GM18498 (cell line): ENCODE data around the gene MRPL12.

ENCODE experiments used
- ATAC-seq: cut with Tn5 transposase; IDR thresholded peaks from one replicate; pipeline ENCODE4 v1.9.1; 2021; ENCODE audit warnings: mild to moderate bottlenecking, moderate library complexity; ENCODE audit not compliant: unreplicated experiment

Gene MRPL12

DNA sequence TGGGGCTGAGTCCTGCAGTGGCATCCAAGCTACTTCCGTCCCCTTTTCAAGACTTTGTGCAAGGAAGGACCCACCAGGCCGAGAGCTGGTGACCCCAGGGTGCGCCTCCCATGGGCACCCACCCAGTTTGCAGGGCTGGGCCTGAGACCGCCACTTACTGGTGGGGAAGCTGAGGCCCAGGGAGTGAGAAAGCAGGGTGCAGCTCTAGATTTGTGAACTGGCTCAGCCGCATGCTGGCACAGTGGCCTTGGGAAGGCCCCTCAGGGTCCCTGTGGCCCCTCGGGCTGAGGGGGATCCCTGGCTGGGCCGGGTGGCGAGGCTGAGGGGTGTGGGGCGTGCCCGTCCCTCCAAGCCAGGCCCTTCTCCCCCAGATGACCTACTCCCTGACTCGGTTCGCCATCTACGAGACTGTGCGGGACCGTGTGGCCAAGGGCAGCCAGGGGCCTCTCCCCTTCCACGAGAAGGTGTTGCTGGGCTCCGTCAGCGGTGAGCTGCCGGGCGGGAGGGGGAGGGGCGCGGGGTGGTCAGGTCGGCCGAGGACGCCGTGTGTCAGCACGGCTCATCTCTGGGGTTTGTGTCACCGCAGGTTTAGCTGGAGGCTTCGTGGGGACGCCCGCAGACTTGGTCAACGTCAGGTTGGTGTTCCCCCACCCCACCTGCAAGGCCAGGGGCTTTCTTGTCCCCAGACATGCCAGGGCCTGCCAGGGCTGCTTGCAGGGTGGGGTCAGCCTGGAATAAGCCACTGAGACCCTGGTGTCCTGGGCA, 12.1 kb downstream of the MRPL12 start:
- no peak for ATAC-seq

DNA sequence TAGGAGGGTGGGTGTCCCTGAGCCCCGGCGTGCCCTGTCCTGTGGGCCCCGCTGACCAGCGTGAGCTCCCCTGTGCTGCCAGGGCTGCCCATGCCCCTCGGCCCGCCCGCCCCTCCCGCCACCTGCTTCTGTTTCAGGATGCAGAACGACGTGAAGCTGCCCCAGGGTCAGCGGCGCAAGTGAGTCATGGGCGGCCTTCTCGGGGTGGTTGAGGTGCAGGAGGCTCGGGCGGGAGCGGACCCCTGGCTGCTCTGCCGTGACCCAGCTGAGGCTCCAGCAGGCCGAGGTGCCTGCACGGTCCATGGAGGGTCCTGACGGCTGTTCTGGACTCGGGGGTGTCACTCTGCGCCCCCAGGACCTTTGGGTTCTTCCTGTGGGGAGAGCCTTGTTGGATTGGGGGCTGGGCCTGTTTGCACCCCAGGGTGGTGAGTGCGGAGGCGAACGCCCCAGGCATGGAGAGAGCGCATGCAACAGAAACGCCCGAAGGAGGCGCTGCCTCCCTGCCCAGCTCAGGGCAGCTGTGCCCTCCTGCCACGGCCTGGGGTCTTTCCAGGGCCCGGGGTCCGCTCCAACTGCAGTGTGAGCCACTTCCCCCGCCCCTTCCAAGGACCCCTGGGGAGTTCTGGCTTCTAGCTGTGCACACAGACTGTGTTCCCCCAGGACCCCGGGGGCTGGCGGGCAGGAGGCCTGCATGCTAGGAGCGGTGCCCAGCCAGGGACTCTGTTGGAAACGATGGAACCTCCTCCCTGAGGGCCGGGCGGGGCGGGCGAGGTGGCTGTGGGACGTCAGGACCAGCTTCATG, 12.9 kb downstream of the MRPL12 start:
- ATAC-seq: no peak

DNA sequence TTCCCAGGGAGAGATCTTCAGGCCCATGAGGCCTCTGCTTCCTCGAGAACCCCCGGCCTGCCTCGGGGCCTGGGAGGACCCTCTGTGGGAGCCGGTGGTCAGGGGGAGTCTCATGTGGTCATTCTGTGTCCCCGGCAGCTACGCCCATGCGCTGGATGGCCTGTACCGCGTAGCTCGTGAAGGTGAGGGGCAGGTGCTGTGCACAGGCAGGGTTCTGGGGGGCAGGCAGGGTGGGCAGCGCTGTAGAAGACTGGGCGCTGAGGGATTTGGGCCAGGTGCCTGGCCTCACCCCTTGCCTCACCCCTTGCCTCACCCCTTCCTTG, 13.5 kb downstream of the MRPL12 start:
- ATAC-seq: no peak

DNA sequence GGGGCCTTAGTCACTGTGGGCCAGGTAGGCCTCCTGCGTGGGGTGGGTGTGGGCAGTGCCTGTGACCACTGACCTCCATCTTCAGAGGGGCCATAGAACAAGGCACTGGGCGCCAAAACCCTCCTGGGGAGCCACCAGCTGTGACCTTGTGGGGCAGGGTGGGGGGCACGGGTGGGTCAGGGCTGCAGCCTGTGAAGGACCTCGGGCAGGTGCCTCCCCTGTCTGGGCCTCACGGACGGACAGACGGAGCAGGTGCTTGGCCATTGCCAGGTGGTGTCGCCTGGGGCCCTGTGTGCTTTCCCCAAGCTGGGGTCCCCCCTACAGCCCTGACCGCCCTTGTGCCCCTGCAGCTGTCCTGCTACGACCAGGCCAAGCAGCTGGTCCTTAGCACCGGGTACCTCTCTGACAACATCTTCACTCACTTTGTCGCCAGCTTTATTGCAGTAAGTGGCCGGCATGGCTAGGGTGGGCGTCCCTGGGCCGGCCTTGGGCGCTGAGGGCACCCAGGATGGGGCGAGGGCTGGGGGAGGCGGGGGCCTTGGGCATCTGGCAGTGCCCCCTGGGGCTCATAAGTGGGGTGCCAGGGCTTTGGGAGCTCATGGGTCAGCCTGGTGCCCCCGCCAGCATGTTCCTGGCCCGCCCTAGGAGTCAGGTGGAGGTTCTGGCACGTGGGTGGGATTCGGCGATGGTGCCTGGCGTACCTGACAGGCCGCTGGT, 14.0 kb downstream of the MRPL12 start:
- no peak for ATAC-seq

DNA sequence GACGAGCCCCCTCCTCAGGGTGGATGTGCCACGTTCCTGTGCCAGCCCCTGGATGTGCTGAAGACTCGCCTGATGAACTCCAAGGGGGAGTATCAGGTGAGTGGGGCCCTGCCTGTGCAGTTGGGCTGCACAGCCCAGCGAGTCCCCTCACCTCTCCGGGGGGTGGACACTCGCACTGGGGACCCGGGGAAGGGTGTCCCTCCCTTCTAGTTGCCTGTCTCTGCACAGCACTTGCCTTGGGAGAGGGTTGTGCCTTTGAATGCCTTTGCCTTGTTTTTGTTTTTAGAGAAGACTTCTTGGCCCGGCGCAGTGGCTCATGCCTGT, 14.6 kb downstream of the MRPL12 start:
- ATAC-seq: no peak

DNA sequence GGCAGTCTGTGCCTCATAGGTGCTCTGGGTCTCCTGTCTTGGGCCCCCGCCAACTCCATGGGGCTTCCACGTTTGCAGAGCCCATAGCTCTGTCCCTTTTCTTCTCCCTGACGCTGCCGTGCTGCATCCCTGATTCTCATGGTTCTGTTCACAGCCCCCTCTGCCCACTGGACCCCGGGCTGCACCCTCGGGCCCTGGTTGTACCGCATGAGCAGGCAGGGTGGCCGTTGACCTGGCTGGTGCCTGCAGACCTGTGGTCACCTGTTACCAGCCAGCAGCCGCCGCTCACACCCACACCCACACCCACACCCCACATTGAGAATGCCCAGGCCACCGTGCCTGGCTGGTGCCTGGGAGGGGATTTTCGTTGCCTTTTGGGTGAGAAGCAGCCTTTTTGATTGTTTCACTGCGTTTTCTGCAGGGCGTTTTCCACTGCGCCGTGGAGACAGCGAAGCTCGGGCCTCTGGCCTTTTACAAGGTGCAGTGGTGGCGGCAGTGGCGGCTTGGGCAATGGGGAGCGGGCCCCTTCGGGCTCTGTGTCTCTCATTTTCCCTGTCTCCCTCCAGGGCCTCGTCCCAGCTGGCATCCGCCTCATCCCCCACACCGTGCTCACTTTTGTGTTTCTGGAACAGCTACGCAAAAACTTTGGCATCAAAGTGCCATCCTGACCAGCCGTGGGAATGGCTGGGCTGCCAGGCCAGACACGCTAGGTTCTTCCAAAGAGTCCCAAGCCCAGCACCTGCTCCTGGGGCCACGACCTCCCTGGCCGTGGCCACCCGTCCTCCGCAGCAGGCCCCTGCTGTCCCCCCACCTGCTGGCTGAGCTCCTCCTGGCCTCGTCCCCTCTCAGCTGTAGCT, 16.5 kb downstream of the MRPL12 start:
- ATAC-seq: no peak

DNA sequence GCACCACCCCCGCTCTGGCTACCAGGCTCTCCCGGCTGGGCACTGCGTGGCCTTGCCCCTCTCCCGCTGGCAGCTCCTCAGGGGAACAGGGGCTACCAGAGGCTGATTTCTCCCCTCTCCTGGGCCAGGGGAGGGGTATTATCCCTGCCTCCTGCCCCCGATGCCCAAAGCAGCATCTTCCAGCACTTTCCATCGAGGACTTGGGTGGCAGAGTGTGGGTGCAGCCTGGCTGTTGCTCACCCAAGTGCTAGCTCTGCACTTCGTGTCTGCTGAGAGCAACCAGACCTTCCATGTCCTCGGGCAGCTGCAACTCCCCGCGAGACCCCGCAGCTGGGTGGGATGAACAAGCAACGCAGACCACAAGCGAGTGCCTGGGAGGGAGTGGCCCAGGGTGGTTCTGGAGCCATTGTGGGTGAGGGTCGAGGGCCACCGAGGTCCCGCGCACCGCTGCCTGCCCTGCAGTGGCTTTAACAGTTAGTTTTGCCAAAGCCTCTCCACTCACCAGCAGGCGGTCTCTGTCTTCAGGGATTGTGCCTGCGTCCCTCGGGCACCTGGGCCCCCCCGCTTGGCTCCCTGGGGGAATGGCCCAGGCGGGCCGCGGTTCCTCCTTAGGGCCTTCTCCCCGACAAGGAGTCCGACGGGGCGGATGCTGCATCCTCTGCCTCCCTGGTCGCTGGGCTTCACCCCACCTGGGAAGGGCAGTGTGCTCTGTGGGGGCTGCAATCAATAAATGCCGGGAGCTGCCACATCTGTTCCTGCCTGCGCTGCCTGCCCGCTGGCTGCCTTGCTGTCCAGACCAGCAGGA, 17.3 kb downstream of the MRPL12 start:
- no peak for ATAC-seq

DNA sequence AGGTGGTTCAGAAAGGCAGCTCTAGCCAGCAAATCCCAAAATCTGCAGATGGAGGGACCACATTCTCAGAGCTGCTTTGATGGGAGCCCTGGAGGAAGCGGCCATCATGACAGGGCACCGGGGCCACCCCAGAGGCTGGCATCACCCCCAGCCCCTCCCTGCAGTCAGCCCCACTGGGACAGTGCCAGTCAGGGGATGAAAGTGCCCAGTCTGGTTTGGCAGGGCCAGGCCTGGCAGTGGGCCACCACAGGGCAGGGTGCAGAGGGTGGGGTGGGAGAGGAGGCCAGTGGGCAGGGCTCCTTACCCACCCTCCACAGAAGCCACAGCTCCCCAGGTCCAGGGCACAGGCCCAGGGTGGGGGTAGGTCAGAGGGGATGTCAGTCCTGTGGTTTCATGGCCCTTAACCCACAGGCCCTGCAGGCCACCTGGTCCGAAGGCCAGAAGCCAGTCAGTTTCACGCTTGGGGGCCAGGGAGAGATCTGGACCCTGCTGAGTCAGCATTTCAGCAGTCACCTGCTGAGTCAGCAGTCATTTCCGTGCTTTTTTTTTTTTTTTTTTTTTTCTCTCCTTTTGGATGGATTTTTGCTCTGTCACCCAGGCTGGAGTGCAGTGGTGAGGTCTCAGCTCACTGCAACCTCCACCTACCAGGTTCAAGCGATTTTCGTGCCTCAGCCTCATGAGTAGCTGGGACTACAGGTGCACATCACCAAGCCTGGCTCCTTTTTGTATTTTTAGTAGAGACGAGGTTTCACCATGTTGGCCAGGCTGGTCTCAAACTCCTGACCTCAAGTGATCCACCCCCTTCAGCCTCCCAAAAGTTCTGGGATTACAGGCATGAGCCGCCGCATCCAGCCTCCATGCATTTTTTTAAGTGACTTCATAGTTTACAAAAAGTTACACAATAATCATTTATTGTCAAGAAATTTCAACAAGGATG, 19.3 kb downstream of the MRPL12 start:
- ATAC-seq: no peak

DNA sequence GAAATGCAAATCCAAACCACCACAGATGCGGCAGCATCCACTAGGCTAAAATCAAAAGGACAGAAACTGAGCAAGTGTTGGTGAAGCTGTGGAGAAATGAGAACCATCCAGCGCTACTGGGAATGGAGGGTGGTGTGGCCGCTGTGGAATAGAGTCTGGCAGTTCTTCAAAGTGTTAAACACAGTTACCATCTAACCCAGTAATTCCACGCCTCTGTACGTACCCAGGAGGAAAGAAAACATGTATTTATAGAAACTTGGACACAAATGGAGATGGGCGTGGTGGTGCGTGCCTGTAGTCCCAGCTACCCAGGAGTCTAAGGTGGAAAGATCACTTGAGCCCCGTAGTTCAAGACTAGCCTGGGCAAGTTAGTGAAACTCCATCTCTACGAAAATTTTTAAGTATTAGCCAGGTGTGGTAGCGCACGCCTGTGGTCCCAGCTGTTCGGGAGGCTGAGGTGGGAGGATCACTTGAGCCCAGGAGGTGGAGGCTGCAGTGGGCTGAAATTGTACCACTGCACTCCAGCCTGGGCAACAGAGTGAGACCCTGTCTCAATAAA, 20.6 kb downstream of the MRPL12 start:
- ATAC-seq: no peak

DNA sequence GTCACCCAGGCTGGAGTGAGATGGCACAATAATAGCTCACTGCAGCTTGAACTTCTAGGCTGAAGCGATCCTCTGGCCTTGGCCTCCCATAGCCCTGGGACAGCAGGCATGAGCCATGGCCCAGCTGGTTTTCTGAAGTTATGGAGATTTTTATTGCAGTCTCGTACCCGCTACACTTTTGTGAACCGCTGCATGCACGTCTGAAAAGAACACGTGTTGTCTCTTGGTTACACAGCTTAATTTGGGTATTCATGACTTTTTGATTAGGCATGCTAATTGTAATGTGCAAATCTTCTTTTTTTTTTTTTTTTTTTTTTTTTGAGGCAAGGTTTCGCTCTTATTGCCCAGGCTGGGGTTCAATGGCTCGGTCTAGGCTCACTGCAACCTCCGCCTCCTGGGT, 22.3 kb downstream of the MRPL12 start:
- no peak for ATAC-seq

DNA sequence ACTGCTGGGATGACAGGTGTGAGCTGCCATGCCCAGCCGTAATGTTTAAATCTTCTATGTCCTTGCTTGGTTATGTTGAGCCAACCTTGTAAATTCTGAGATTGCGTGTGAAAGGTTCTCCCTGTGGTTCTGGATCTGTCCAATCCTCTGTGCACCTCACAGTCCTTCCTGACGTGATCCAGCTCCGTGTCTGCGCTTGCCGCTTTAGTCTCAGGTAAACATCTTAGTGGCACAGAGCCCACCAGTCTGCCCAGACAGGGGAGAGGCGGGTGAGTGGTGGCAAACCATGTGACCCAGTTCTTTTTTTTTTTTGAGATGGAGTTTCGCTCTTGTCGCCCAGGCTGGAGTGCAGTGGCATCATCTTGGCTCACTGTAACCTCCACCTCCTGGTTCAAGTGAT, 22.8 kb downstream of the MRPL12 start:
- no peak for ATAC-seq

DNA sequence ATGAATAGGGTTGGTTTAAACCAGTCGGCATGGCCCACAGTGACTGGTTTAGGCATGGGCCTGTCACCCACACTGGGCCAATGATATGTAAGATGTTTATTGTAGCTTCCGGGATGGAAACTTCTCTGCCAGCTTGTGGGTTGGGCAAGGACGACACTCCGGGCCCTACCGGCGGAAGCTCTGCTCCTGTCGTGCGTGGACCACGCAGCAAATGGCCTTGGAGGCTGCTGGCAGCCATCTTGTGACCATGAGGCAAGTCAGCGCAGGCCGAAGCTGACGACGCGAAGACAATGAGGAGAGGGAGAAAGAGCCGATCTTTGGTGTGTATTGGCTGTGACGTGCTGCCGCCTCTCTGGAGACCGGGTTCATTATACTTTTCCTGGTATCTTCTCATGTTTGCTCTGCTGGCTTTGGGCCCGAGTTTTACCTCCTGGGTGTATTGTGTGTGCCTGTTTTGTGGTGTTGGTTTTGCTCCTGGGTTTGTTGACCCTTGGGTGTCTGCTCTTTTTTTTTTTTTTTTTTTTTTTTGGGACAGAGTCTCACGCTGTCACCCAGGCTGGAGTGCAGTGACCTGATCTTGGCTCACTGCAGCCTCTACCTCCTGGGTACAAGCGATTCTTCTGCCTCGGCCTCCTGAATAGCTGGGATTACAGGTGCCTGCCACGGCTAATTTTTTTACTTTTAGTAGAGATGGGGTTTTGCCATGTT, 24.3 kb downstream of the MRPL12 start:
- no peak for ATAC-seq

DNA sequence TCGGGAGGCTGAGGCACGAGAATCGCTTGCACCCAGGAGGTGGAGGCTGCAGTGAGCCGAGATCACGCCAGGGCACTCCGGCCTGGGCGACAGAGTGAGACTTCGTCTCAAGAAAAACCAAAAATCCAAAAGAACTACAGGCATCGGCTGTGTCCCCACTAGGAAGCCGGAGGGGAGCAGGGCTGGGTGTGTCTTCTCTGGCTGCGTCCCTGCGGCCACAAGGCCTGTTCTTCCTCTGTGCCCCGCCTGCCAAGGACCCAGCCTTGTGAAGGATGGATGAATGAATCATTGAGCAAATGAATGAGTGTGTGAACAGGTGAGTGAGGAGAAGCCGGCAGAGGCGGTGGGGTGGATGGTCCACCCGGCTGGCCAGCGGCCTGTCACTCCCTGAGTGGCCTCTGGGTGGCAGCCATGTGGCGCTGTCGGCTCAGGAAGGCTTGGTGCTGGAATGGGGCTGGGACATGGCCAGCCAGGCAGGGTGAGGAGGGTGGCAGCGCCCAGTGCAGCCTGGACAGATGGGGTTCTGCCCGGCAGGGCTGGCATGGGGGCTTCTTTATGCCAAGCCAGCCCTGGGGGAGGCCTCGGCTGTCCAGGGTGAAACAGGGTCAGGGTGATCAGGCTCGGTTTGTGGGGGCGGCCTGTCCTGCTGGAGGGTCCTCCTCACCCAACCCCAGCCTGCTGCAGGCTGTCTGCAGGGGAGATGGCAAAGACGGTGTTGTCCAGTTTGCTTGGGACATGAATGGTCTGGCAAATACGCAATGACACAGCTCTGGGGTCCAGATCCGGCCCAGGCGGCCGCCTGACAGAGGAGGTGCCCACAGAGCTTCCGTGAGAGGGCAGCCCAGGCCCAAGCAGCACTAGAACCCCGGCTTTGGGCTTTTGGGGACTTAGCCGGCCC, 30.6 kb downstream of the MRPL12 start:
- ATAC-seq: no peak

DNA sequence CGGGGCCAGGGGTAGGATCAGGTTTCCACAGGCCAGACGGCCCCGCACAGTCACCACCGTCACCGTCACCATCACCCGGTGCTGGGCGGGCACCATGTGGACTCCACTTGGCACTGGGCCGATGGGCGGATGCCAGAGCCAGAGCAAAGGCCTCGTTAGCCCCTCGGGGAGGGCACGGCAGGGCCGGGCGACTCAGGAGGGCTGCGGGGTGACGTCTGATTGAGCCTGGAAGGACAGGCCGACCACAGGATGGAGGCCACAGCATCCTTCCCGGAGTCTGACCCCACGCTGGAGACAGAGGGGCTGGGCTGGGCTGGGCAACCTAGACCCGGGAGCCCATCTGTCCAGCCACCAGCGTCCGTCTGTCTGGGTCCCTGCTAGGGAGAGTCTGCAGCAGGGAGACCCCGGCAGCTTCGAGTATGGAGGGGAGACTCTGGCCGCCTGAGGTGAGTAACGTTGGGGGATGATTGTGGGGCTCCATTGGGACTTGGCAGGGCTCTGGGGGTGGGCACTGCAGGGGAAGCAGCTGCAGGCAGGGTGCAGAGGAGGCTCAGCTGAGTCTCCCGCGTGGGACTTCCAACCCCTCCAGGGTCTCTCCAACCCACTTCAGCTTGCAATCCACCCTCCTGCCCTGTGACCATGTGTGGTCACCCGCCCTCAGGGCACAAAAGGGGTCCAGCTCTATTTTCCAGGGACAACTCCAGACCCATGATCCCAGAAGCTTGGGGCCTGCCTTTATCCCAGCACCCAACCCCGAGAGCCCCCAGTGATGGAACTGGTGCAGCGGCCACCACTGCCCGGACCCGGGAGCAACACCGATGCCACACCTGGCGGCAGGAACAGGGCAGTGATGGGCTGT, 31.5 kb downstream of the MRPL12 start:
- no peak for ATAC-seq

DNA sequence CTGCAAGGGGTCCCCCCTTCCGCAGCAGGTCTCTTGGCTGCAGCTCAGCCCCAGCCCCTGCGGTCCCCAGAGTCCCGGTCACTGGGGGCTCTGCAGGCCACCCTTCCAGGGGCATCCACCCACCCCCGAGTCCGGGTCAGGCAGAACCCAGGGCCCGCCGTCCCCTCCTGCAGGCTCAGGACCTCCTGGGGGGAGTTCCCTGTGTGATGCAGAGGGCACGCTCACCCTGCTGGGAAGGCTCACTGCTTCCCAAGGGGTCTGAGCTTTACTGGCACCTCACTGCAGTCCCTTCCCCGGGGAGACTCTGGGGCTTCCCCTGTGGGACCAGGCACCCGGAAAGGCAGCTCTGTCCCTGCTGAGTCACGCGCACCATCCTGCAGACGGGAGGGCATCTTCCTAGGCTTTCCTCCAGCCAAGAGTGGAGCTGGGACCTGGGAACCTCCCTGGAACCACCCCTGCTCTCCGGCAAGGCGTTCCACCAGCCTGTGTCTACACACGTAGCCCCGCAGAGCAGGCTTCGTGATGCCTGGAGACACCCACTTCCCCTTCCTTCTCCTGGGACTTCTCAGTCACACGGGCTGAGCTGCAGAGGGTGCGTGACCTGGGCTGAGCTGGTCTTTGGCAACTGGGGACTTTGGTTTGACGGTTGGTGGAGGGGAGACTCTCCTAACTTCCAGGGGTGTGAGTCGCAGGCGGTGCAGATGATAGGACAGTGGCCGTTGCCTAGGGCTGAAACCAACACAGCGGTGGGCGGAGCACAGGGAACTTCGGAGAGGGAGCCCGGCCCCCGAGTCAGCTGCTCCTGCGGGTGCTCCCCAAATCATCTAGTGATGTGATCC, 32.3 kb downstream of the MRPL12 start:
- ATAC-seq: no peak
